ENCODE data around the gene RRP8. TPM values are rescaled to one million over a fixed set of nuclear protein-coding genes. Genes with fewer than 3 reads are reported as not detected.

The RRP8 gene
- total and polyA plus RNA-seq, 2 donors from 2014 or later = 23.4 to 29.8 TPM

DNA sequence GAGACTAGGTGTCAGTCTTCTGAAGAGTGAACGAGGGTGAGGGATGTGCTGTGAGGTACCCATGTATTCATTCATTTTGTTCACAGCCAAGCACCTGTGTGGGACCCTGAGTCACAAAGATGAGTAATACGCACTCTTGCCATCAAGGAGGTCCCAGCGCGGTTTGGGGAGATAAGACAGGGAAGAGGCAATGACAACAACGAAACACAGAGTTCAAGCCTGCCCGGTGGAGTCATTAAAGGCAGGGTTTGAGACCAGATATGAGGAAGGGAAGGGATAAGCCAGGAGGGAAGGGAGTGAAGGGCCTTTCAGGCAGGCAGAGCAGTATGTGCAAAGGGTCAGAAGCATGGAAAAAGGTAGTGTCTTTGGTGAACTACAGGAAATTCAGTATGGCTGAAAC lies 47.6 kb upstream of the RRP8 start:
- Histone ChIP-seq H3K36me3 (ENCODE audit: control insufficient read depth in 2 of 3, insufficient read depth in 3 of 3, low read length in 3 of 3) (no peaks in the 10 kb centered on the region), H3K27me3 (ENCODE audit: control insufficient read depth, insufficient read depth, low read length) (no peaks in the 10 kb centered on the region), H3K4me1 (ENCODE audit: control insufficient read depth in 2 of 3, insufficient read depth in 2 of 3, low read depth in 1 of 3, low read length in 3 of 3) (peaks cover 0 to 13% (median 0%) of the 10 kb centered on the region in 3 donors), H3K9me3 (ENCODE audit: control insufficient read depth in 2 of 3, insufficient read depth in 1 of 3, low read length in 3 of 3) (no peaks in the 10 kb centered on the region), H3K9ac (ENCODE audit: low read length in 3 of 3) (no peak overlapping the region), H3K27ac (ENCODE audit: low read depth in 2 of 2, low read length in 2 of 2) (no peak overlapping the region), H3K4me3 (ENCODE audit: low read length in 3 of 3) (no peak overlapping the region)
- intact Hi-C loops (cut with DNase I) = no loop called here
- no peak for FAIRE-seq
- TF ChIP-seq, protein P1, sequence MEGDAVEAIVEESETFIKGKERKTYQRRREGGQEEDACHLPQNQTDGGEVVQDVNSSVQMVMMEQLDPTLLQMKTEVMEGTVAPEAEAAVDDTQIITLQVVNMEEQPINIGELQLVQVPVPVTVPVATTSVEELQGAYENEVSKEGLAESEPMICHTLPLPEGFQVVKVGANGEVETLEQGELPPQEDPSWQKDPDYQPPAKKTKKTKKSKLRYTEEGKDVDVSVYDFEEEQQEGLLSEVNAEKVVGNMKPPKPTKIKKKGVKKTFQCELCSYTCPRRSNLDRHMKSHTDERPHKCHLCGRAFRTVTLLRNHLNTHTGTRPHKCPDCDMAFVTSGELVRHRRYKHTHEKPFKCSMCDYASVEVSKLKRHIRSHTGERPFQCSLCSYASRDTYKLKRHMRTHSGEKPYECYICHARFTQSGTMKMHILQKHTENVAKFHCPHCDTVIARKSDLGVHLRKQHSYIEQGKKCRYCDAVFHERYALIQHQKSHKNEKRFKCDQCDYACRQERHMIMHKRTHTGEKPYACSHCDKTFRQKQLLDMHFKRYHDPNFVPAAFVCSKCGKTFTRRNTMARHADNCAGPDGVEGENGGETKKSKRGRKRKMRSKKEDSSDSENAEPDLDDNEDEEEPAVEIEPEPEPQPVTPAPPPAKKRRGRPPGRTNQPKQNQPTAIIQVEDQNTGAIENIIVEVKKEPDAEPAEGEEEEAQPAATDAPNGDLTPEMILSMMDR (IDR thresholded peaks at IDR 0.05; ENCODE audit: borderline replicate concordance, extremely low read depth, insufficient read depth) = no peak
- DNase-seq = no peak

DNA sequence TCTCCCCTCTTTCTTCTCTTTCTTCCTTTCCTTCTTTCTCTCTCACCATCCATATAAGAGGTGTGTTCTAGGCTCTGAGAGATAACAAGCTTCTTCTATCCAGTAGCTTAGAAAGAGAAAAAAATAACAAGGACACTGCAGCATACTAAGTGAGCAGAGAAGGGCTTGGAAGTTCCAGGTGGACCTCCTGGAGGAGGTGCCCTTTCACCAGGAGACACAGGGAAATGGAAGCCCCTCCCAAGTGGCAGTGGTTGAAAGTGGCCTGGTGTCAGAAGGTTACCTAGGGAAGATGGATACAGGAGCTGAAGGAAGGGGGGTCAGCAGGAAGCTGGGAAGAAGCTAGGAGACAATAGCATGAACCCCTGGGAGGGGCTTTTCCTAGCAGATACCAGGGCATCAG lies 46.7 kb upstream of the RRP8 start:
- intact Hi-C loops (cut with DNase I) = no loop called here
- DNase-seq (no peak), FAIRE-seq (no peak)
- no peaks in the 10 kb centered on the region for H3K9me3 ChIP-seq (ENCODE audit: control insufficient read depth in 2 of 3, insufficient read depth in 1 of 3, low read length in 3 of 3)
- no peaks in the 10 kb centered on the region for H3K36me3 ChIP-seq (ENCODE audit: control insufficient read depth in 2 of 3, insufficient read depth in 3 of 3, low read length in 3 of 3)
- no peak overlapping the region for H3K9ac ChIP-seq (ENCODE audit: low read length in 3 of 3)
- no peak overlapping the region for H3K27ac ChIP-seq (ENCODE audit: low read depth in 2 of 2, low read length in 2 of 2)
- H3K27me3 ChIP-seq (ENCODE audit: control insufficient read depth, insufficient read depth, low read length) = no peaks in the 10 kb centered on the region
- H3K4me3 ChIP-seq (ENCODE audit: low read length in 3 of 3) = no peak overlapping the region
- TF ChIP-seq, protein P1 (IDR thresholded peaks at IDR 0.05; ENCODE audit: borderline replicate concordance, extremely low read depth, insufficient read depth) = no peak
- H3K4me1 ChIP-seq (ENCODE audit: control insufficient read depth in 2 of 3, insufficient read depth in 2 of 3, low read depth in 1 of 3, low read length in 3 of 3) = peaks cover 0 to 18% (median 0%) of the 10 kb centered on the region in 3 donors

DNA sequence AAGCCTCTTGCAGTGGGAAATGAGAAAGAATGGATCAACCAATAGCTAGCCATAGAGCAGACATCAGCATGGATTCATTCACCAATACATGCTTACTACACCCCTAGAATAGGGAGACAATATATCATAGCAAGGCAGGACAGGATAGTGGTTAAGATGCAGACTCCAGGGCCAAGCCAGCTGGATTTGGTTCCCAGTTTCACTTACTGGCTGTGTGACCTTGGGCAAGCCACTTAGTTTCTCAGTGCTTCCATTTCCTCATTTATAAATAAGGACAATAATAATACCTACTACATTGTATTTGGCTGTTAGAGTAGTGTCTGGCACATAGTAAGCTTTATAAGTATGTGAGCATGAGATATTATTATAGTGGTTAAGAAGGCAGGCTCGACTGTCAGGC lies 45.1 kb upstream of the RRP8 start:
- H3K27me3 ChIP-seq (ENCODE audit: control insufficient read depth, insufficient read depth, low read length) = no peaks in the 10 kb centered on the region
- no peak overlapping the region for H3K27ac ChIP-seq (ENCODE audit: low read depth in 2 of 2, low read length in 2 of 2)
- FAIRE-seq (no peak), DNase-seq (no peak)
- TF ChIP-seq, protein P1 (IDR thresholded peaks at IDR 0.05; ENCODE audit: borderline replicate concordance, extremely low read depth, insufficient read depth) = no peak
- H3K36me3 ChIP-seq (ENCODE audit: control insufficient read depth in 2 of 3, insufficient read depth in 3 of 3, low read length in 3 of 3) = no peaks in the 10 kb centered on the region
- H3K9me3 ChIP-seq (ENCODE audit: control insufficient read depth in 2 of 3, insufficient read depth in 1 of 3, low read length in 3 of 3) = no peaks in the 10 kb centered on the region
- H3K4me3 ChIP-seq (ENCODE audit: low read length in 3 of 3) = no peak overlapping the region
- intact Hi-C loops (cut with DNase I) = no loop called here
- H3K4me1 ChIP-seq (ENCODE audit: control insufficient read depth in 2 of 3, insufficient read depth in 2 of 3, low read depth in 1 of 3, low read length in 3 of 3) = peaks cover 0 to 18% (median 0%) of the 10 kb centered on the region in 3 donors
- H3K9ac ChIP-seq (ENCODE audit: low read length in 3 of 3) = no peak overlapping the region

DNA sequence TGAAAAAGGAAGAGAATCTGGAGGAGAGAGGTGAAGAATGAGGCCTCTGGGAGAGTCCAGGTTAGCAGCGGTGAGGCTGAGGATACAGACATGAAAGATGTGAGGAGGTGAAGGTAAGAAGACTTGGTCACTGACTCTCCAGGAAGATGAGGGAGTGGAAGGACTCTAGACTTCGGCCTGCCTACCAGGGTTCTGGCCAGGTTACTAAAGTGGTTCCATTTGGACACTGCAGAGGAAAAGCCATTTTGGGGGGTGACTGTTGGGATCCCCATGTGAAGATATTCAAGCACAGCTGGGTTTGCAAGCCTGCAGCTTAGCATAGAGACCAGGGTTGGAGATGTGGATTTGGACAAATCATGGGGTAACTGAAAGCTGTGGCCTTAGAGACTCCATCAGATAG lies 44.4 kb upstream of the RRP8 start:
- Histone ChIP-seq H3K27ac (ENCODE audit: low read depth in 2 of 2, low read length in 2 of 2) (peak overlapping the region in 1 of 2 donors; percentile 57), H3K9ac (ENCODE audit: low read length in 3 of 3) (no peak overlapping the region), H3K4me3 (ENCODE audit: low read length in 3 of 3) (no peak overlapping the region), H3K36me3 (ENCODE audit: control insufficient read depth in 2 of 3, insufficient read depth in 3 of 3, low read length in 3 of 3) (no peaks in the 10 kb centered on the region), H3K4me1 (ENCODE audit: control insufficient read depth in 2 of 3, insufficient read depth in 2 of 3, low read depth in 1 of 3, low read length in 3 of 3) (peaks cover 0 to 18% (median 0%) of the 10 kb centered on the region in 3 donors), H3K27me3 (ENCODE audit: control insufficient read depth, insufficient read depth, low read length) (no peaks in the 10 kb centered on the region), H3K9me3 (ENCODE audit: control insufficient read depth in 2 of 3, insufficient read depth in 1 of 3, low read length in 3 of 3) (no peaks in the 10 kb centered on the region)
- DNase-seq (no peak), FAIRE-seq (no peak)
- intact Hi-C loops (cut with DNase I) = no loop called here
- TF ChIP-seq, protein P1 (IDR thresholded peaks at IDR 0.05; ENCODE audit: borderline replicate concordance, extremely low read depth, insufficient read depth) = no peak
